ENCODE data around the gene DCPS.

The DCPS gene

GRCh38 chr11:126352163-126352562 is 48.3 kb downstream of the DCPS start:
- Histone ChIP-seq H3K27ac (ENCODE audit: low read depth, low read length) (no peak overlapping the region), H3K9ac (ENCODE audit: low read length) (no peak overlapping the region), H3K36me3 (ENCODE audit: low read length) (no peaks in the 10 kb centered on the region), H2AFZ (ENCODE audit: low read depth, low read length, severe bottlenecking) (no peak overlapping the region), H3K27me3 (ENCODE audit: low read length) (no peaks in the 10 kb centered on the region), H3K9me3 (ENCODE audit: insufficient read depth, low read length) (no peaks in the 10 kb centered on the region), H4K20me1 (ENCODE audit: low read depth, low read length) (no peaks in the 10 kb centered on the region), H3K4me2 (ENCODE audit: low read depth, low read length, poor library complexity, severe bottlenecking) (no peak overlapping the region), H3K9me2 (replicated peaks; ENCODE audit: insufficient read depth, low read length) (no peaks in the 10 kb centered on the region), H3K4me3 (ENCODE audit: insufficient read depth, low read length, poor library complexity, severe bottlenecking) (no peak overlapping the region), H3K79me2 (ENCODE audit: insufficient read depth, low read length) (no peaks in the 10 kb centered on the region), H3F3A (ENCODE audit: insufficient read depth) (no peaks in the 10 kb centered on the region)
- TF ChIP-seq EZH2phosphoT487 (conservative IDR thresholded peaks at IDR 0.05; ENCODE audit: low read length) (no peak), CTCF (IDR thresholded peaks at IDR 0.05; ENCODE audit: insufficient read depth, low read length, poor library complexity, severe bottlenecking) (no peak)

GRCh38 chr11:126352934-126353801 is 49.3 kb downstream of the DCPS start:
- Histone ChIP-seq H3K9me3 (ENCODE audit: insufficient read depth, low read length) (no peaks in the 10 kb centered on the region), H3K27me3 (ENCODE audit: low read length) (no peaks in the 10 kb centered on the region), H3K79me2 (ENCODE audit: insufficient read depth, low read length) (no peaks in the 10 kb centered on the region), H4K20me1 (ENCODE audit: low read depth, low read length) (no peaks in the 10 kb centered on the region), H3F3A (ENCODE audit: insufficient read depth) (no peaks in the 10 kb centered on the region), H3K9ac (ENCODE audit: low read length) (no peak overlapping the region), H3K4me2 (ENCODE audit: low read depth, low read length, poor library complexity, severe bottlenecking) (peak overlapping the region; percentile 18), H3K36me3 (ENCODE audit: low read length) (no peaks in the 10 kb centered on the region), H3K27ac (ENCODE audit: low read depth, low read length) (no peak overlapping the region), H2AFZ (ENCODE audit: low read depth, low read length, severe bottlenecking) (no peak overlapping the region), H3K4me3 (ENCODE audit: insufficient read depth, low read length, poor library complexity, severe bottlenecking) (no peak overlapping the region), H3K9me2 (replicated peaks; ENCODE audit: insufficient read depth, low read length) (no peaks in the 10 kb centered on the region)
- TF ChIP-seq EZH2phosphoT487 (conservative IDR thresholded peaks at IDR 0.05; ENCODE audit: low read length) (no peak), CTCF (IDR thresholded peaks at IDR 0.05; ENCODE audit: insufficient read depth, low read length, poor library complexity, severe bottlenecking) (no peak)

- no peaks in the 10 kb centered on the region for H3K9me2 ChIP-seq (replicated peaks; ENCODE audit: insufficient read depth, low read length)
Observed at GRCh38 chr11:126354631-126355323, 50.9 kb downstream of the DCPS start.

More at GRCh38 chr11:126354631-126355323, 50.9 kb downstream of the DCPS start:
- TF ChIP-seq EZH2phosphoT487 (conservative IDR thresholded peaks at IDR 0.05; ENCODE audit: low read length), result no peak
- TF ChIP-seq CTCF (IDR thresholded peaks at IDR 0.05; ENCODE audit: insufficient read depth, low read length, poor library complexity, severe bottlenecking), result no peak
- Histone ChIP-seq H3F3A (ENCODE audit: insufficient read depth) (no peaks in the 10 kb centered on the region), H3K27me3 (ENCODE audit: low read length) (no peaks in the 10 kb centered on the region), H3K27ac (ENCODE audit: low read depth, low read length) (0 out of 2 replicates have a peak overlapping the region, but pooled peaks have one; percentile 15), H3K4me2 (ENCODE audit: low read depth, low read length, poor library complexity, severe bottlenecking) (peak overlapping the region; percentile 72), H2AFZ (ENCODE audit: low read depth, low read length, severe bottlenecking) (peak overlapping the region; percentile 80), H3K9me3 (ENCODE audit: insufficient read depth, low read length) (no peaks in the 10 kb centered on the region), H3K79me2 (ENCODE audit: insufficient read depth, low read length) (no peaks in the 10 kb centered on the region), H3K9ac (ENCODE audit: low read length) (peak overlapping the region; percentile 79), H3K36me3 (ENCODE audit: low read length) (no peaks in the 10 kb centered on the region), H4K20me1 (ENCODE audit: low read depth, low read length) (no peaks in the 10 kb centered on the region), H3K4me3 (ENCODE audit: insufficient read depth, low read length, poor library complexity, severe bottlenecking) (peak overlapping the region; percentile 60)

Measured in SU-DHL-6 (cell line).